A549 (cell line): ENCODE data around the gene HMGCLL1. TPM values are rescaled to one million over a fixed set of nuclear protein-coding genes. Genes with fewer than 3 reads are reported as not detected.

ENCODE experiments used
- ATAC-seq, 2 experiments: fragments of 200-7000 bp in 1 of 2; fragments of >200 bp in 1 of 2; cut with Nextera tagmentation in 1 of 2; cut with Tn5 transposase in 1 of 2; 3 replicates each; pipeline versions ENCODE4 v1.8.0 to v1.9.1; 2018 to 2020; ENCODE audit warnings: mild to moderate bottlenecking in 1 of 2, moderate library complexity in 1 of 2
- CTCF ChIA-PET: fragments of 300-600 bp; sonication (Branson Sonifier 250); formaldehyde crosslinking; extraction: SDS; loops from one replicate; lab custom pipeline; 2021; ENCODE audit warnings: antibody characterized with exemption, inconsistent platforms; lab: Yijun Ruan, JAX
- POLR2A ChIA-PET: fragments of 350-600 bp; formaldehyde crosslinking; extraction: SDS; loops from one replicate; lab custom pipeline; 2021; ENCODE audit warnings: antibody characterized with exemption, inconsistent platforms; lab: Yijun Ruan, JAX
- DNase-seq, 2 experiments: peaks; one replicate each; pipeline versions ENCODE4 v3.0.0 to v3.0.0-alpha.2; 2011 to 2016; ENCODE audit warnings: low read depth in 1 of 2, low spot score in 1 of 2
- FAIRE-seq: peaks from 2 replicates; lab custom pipeline; 2011; peaks lifted over from hg19 to GRCh38; lab: Jason Lieb, UNC
- H3K27ac ChIP-seq, 2 experiments: fragments of >200 bp; sonication (Bioruptor Twin); formaldehyde crosslinking; 3 replicates each; pipeline ENCODE4 v1.5.1; 2016 to 2017
- H3K4me1 ChIP-seq: fragments of >200 bp; sonication (Bioruptor Twin); formaldehyde crosslinking; 3 replicates; pipeline ENCODE4 v1.6.1; 2016
- H3K4me2 ChIP-seq: fragments of >200 bp; sonication (Bioruptor Twin); formaldehyde crosslinking; 3 replicates; pipeline ENCODE4 v1.6.1; 2016
- H3K4me3 ChIP-seq: fragments of >200 bp; sonication (Bioruptor Twin); formaldehyde crosslinking; 3 replicates; pipeline ENCODE4 v1.5.1; 2016
- H3K9me3 ChIP-seq: fragments of >200 bp; sonication (Bioruptor Twin); formaldehyde crosslinking; 3 replicates; pipeline ENCODE4 v1.6.1; 2016
- CBX2 ChIP-seq: fragments of 200-600 bp; sonication (generic); IDR thresholded peaks from 2 replicates; pipeline ENCODE4 v1.6.1; 2016; ENCODE audit warnings: low read depth, mild to moderate bottlenecking, borderline replicate concordance
- CEBPB ChIP-seq, 2 experiments: fragments of >200 bp in 1 of 2; sonication (Bioruptor Twin) in 1 of 2; formaldehyde crosslinking in 1 of 2; IDR thresholded peaks; 2 replicates each; pipeline ENCODE4 v1.6.1; 2012 to 2016
- CHD4 ChIP-seq: fragments of 200-600 bp; sonication (generic); IDR thresholded peaks from 2 replicates; pipeline ENCODE4 v1.6.1; 2016; ENCODE audit warnings: antibody characterized with exemption, mild to moderate bottlenecking, borderline replicate concordance
- EHMT2 ChIP-seq: fragments of 200-600 bp; sonication (generic); IDR thresholded peaks from 2 replicates; pipeline ENCODE4 v1.6.1; 2016; ENCODE audit warnings: antibody characterized with exemption, low read depth, mild to moderate bottlenecking, moderate library complexity
- EP300 ChIP-seq, 2 experiments: fragments of >200 bp; sonication (Bioruptor Twin); formaldehyde crosslinking; IDR thresholded peaks; 2 replicates in 1 of 2; 3 replicates in 1 of 2; pipeline ENCODE4 v1.6.1; 2016 to 2017
- ESRRA ChIP-seq: fragments of 150-350 bp; IDR thresholded peaks from 2 replicates; pipeline ENCODE4 v1.6.1; 2014; ENCODE audit warnings: mild to moderate bottlenecking, low read length, borderline replicate concordance
- FOXS1 ChIP-seq: fragments of 250-450 bp; sonication (Bioruptor Pico); IDR thresholded peaks from 2 replicates; pipeline ENCODE4 v1.5.0; 2020; ENCODE audit warnings: mild to moderate bottlenecking, moderate library complexity
- GATA3 ChIP-seq: IDR thresholded peaks from 2 replicates; pipeline ENCODE4 v1.6.1; 2012; ENCODE audit warnings: borderline replicate concordance
- HOXB13 ChIP-seq: fragments of 250-450 bp; sonication (Bioruptor Pico); IDR thresholded peaks from 2 replicates; pipeline ENCODE4 v1.5.0; 2020; ENCODE audit warnings: low read depth, mild to moderate bottlenecking, moderate library complexity
- HOXB5 ChIP-seq: fragments of 250-450 bp; sonication (Bioruptor Pico); IDR thresholded peaks from 2 replicates; pipeline ENCODE4 v1.5.0; 2020; ENCODE audit warnings: mild to moderate bottlenecking, moderate library complexity
- JUN ChIP-seq, 2 experiments: fragments of >200 bp; sonication (Bioruptor Twin); formaldehyde crosslinking; IDR thresholded peaks; 2 replicates in 1 of 2; 3 replicates in 1 of 2; pipeline ENCODE4 v1.6.1; 2016 to 2017
- JUNB ChIP-seq: fragments of >200 bp; sonication (Bioruptor Twin); formaldehyde crosslinking; IDR thresholded peaks from 2 replicates; pipeline ENCODE4 v1.6.1; 2016
- NFE2L2 ChIP-seq: fragments of 150-350 bp; conservative IDR thresholded peaks from 2 replicates; pipeline ENCODE4 v1.6.1; 2014; ENCODE audit warnings: low read length
- NPAS2 ChIP-seq: fragments of 250-450 bp; sonication (Bioruptor Pico); IDR thresholded peaks from 2 replicates; pipeline ENCODE4 v1.8.0; 2022; ENCODE audit warnings: mild to moderate bottlenecking, moderate library complexity, borderline replicate concordance
- POLR2A ChIP-seq: IDR thresholded peaks from 2 replicates; pipeline ENCODE4 v1.6.1; 2012; ENCODE audit warnings: mild to moderate bottlenecking, low read length
- RARB ChIP-seq: fragments of 250-450 bp; sonication (Bioruptor Pico); IDR thresholded peaks from 2 replicates; pipeline ENCODE4 v1.8.0; 2021; ENCODE audit warnings: mild to moderate bottlenecking, moderate library complexity
- RCOR1 ChIP-seq: fragments of 150-350 bp; IDR thresholded peaks from 2 replicates; pipeline ENCODE4 v1.6.1; 2014; ENCODE audit warnings: antibody characterized with exemption, low read length, low read depth
- RNF2 ChIP-seq: fragments of 200-600 bp; sonication (generic); IDR thresholded peaks from 2 replicates; pipeline ENCODE4 v1.6.1; 2016; ENCODE audit warnings: low read depth, mild to moderate bottlenecking, antibody characterized with exemption, moderate library complexity, borderline replicate concordance
- SMC3 ChIP-seq: fragments of >200 bp; sonication (Bioruptor Twin); formaldehyde crosslinking; IDR thresholded peaks from 3 replicates; pipeline ENCODE4 v1.6.1; 2018; ENCODE audit warnings: inconsistent platforms
- TFCP2L1 ChIP-seq: fragments of 250-450 bp; sonication (Bioruptor Pico); IDR thresholded peaks from 2 replicates; pipeline ENCODE4 v1.5.0; 2021; ENCODE audit warnings: mild to moderate bottlenecking
- ZFP36 ChIP-seq: fragments of 450-650 bp; IDR thresholded peaks from 2 replicates; pipeline ENCODE4 v1.6.1; 2014; ENCODE audit warnings: borderline replicate concordance; ENCODE audit not compliant: partially characterized antibody
- ZNF302 ChIP-seq: fragments of 250-450 bp; sonication (Bioruptor Pico); IDR thresholded peaks from 2 replicates; pipeline ENCODE4 v1.9.0; 2021; ENCODE audit warnings: inconsistent platforms, mild to moderate bottlenecking, moderate library complexity
- ZSCAN20 ChIP-seq: fragments of 250-450 bp; sonication (Bioruptor Pico); IDR thresholded peaks from 2 replicates; pipeline ENCODE4 v1.8.0; 2022; ENCODE audit warnings: mild to moderate bottlenecking, moderate library complexity
- WGBS: methylation state at CpG from one replicate; pipeline ENCODE4 v1.1.6; 2017; ENCODE audit errors: missing lambda C conversion rate; 5-methylcytosine and 5-hydroxymethylcytosine counted together
- polyA plus RNA-seq, 4 experiments: library from polyadenylated mRNA; depleted of rRNA in 3 of 4; stranded (reverse); fragments of >200 nt; fragmentation: RNase III in 1 of 4; extraction: RNeasy Plus Mini Kit Qiagen cat#74134 plus additional on column Dnase treatment in 1 of 4; gene quantifications; 2 replicates in 3 of 4; 3 replicates in 1 of 4; pipeline ENCODE4 v1.2.3, GENCODE V29; 2011 to 2017
- TF ChIP-seq, protein P1 (sequence below): fragments of >200 bp; sonication (Bioruptor Twin); formaldehyde crosslinking; IDR thresholded peaks from 3 replicates; pipeline ENCODE4 v1.6.1; 2016
- TF ChIP-seq, protein P2 (sequence below): fragments of 200-600 bp; sonication (generic); IDR thresholded peaks from 2 replicates; pipeline ENCODE4 v1.6.1; 2016; ENCODE audit warnings: antibody characterized with exemption, mild to moderate bottlenecking, moderate library complexity
- TF ChIP-seq, protein P3 (sequence below): IDR thresholded peaks from 2 replicates; pipeline ENCODE4 v1.6.1; 2012
- TF ChIP-seq, protein P4 (sequence below): fragments of >200 bp; sonication (Bioruptor Twin); formaldehyde crosslinking; IDR thresholded peaks from 2 replicates; pipeline ENCODE4 v1.6.1; 2016
- TF ChIP-seq, protein P5 (sequence below): IDR thresholded peaks from 2 replicates; pipeline ENCODE4 v1.6.1; 2012
- TF ChIP-seq, protein P6 (sequence below): fragments of 450-650 bp; IDR thresholded peaks from 2 replicates; pipeline ENCODE4 v1.6.1; 2014; ENCODE audit warnings: antibody characterized with exemption

Gene HMGCLL1
- polyA plus RNA-seq, 2 of the 4 experiments (the other 2 are of a cell fraction): 0.28 to 0.78 TPM

DNA sequence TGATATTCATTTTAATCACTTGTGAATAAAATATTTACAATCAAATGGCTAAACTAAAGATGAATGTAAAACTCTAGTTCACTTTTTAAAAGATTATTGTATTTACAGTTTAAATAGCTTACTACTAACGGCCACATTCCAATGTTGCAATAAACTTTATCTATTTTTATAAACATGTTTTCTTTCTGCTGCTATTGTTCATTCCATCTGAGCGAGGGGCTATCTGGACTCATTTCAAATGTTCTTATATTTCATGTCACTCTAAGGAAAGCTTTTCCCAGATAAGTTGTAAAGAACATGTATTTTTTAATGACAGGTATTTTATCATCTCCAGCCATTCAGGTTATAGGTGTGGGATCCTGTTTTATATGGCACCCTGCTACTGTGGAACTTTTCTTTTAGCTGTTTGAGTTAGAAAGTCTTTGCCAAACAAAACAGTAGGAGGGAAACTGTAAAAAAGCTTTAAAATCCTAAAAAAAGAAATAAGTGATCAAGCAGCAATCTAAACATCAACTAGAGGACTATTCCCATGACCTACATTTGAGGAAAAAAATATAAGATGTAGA lies 42.5 kb downstream of the HMGCLL1 start:
- Histone ChIP-seq H3K9me3 (no peaks in the 10 kb centered on the region), H3K4me3 (no peak overlapping the region), H3K4me1 (no peaks in the 10 kb centered on the region), H3K4me2 (no peak overlapping the region), H3K27ac (no peak overlapping the region)
- no peak for TF ChIP-seq JUN (IDR thresholded peaks at IDR 0.05)
- 28% methylated on average over 2 of the region's 2 CpGs for WGBS
- no peak for DNase-seq
- ChIA-PET POLR2A (no interaction called here), CTCF (interaction anchor here (1.3 kb wide), 1 partner anchor 91 kb away, joined by 3 read pairs; no protein-coding TSS in a partner anchor)
- FAIRE-seq: no peak
- no peak for ATAC-seq

DNA sequence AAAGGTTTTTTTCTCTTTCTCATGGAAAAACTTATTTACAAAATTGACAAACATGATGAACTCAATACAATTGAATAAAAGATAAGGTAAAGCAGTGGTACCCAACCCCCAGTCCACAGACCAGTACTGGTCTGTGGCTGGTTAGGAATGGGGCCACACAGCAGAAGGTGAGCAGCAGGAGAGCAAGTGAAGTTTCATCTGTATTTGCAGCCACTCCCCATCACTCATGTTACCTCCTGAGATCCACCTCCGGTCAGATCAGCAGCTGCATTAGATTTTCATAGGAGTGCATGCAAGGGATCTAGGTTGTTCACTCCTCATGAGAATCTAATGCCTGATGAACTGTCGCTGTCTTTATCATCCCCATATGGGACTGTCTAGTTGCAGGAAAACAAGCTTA lies 47.5 kb downstream of the HMGCLL1 start:
- no peak overlapping the region for H3K4me3 ChIP-seq
- WGBS: 78% methylated on average over 2 of the region's 2 CpGs
- no peak overlapping the region for H3K4me2 ChIP-seq
- H3K9me3 ChIP-seq: no peaks in the 10 kb centered on the region
- CTCF ChIA-PET: no interaction called here
- H3K27ac ChIP-seq: no peak overlapping the region
- POLR2A ChIA-PET: no interaction called here
- H3K4me1 ChIP-seq: no peaks in the 10 kb centered on the region
- TF ChIP-seq CHD4 (no peak), EP300 (IDR thresholded peaks at IDR 0.05) (no peak), CEBPB (IDR thresholded peaks at IDR 0.05) (no peak), TFCP2L1 (CRISPR knock-in tag) (no peak), RNF2 (no peak), POLR2A (no peak), GATA3 (no peak), ESRRA (no peak), RARB (CRISPR knock-in tag) (no peak), ZFP36 (no peak), NFE2L2 (no peak), NPAS2 (CRISPR knock-in tag) (no peak), JUNB (no peak), HOXB13 (CRISPR knock-in tag) (no peak)
- TF ChIP-seq, protein P1, sequence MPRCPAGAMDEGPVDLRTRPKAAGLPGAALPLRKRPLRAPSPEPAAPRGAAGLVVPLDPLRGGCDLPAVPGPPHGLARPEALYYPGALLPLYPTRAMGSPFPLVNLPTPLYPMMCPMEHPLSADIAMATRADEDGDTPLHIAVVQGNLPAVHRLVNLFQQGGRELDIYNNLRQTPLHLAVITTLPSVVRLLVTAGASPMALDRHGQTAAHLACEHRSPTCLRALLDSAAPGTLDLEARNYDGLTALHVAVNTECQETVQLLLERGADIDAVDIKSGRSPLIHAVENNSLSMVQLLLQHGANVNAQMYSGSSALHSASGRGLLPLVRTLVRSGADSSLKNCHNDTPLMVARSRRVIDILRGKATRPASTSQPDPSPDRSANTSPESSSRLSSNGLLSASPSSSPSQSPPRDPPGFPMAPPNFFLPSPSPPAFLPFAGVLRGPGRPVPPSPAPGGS: no peak
- TF ChIP-seq, protein P2, sequence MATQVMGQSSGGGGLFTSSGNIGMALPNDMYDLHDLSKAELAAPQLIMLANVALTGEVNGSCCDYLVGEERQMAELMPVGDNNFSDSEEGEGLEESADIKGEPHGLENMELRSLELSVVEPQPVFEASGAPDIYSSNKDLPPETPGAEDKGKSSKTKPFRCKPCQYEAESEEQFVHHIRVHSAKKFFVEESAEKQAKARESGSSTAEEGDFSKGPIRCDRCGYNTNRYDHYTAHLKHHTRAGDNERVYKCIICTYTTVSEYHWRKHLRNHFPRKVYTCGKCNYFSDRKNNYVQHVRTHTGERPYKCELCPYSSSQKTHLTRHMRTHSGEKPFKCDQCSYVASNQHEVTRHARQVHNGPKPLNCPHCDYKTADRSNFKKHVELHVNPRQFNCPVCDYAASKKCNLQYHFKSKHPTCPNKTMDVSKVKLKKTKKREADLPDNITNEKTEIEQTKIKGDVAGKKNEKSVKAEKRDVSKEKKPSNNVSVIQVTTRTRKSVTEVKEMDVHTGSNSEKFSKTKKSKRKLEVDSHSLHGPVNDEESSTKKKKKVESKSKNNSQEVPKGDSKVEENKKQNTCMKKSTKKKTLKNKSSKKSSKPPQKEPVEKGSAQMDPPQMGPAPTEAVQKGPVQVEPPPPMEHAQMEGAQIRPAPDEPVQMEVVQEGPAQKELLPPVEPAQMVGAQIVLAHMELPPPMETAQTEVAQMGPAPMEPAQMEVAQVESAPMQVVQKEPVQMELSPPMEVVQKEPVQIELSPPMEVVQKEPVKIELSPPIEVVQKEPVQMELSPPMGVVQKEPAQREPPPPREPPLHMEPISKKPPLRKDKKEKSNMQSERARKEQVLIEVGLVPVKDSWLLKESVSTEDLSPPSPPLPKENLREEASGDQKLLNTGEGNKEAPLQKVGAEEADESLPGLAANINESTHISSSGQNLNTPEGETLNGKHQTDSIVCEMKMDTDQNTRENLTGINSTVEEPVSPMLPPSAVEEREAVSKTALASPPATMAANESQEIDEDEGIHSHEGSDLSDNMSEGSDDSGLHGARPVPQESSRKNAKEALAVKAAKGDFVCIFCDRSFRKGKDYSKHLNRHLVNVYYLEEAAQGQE: no peak
- TF ChIP-seq, protein P3, sequence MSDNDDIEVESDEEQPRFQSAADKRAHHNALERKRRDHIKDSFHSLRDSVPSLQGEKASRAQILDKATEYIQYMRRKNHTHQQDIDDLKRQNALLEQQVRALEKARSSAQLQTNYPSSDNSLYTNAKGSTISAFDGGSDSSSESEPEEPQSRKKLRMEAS: no peak
- TF ChIP-seq, all 56 proteins: peak for 0
- ATAC-seq: no peak
- FAIRE-seq: no peak
- no peak for DNase-seq

DNA sequence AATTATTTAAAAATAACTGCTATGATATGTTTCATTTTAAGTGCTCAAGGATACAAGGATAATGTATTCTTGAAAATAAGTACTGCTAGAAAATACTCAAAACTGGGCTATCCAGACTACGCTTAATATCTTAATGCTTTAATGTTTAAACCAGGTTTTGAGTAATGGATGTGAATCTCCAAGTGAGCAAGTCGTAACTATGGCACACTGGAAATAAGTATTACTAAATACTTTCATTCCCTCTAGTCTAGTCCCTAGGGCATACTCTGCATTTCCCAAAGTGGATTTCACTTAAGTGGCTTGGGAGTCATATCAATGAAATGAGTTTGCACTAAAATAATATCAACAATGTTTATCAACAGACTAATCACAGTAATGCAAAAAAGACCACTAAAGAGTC lies 48.1 kb downstream of the HMGCLL1 start:
- 79% methylated on average over 2 of the region's 2 CpGs for WGBS
- DNase-seq: no peak
- no peak for FAIRE-seq
- no peak for ATAC-seq
- CTCF ChIA-PET: no interaction called here
- H3K4me1 ChIP-seq: no peaks in the 10 kb centered on the region
- H3K4me2 ChIP-seq: no peak overlapping the region
- H3K27ac ChIP-seq: no peak overlapping the region
- H3K4me3 ChIP-seq: no peak overlapping the region
- H3K9me3 ChIP-seq: no peaks in the 10 kb centered on the region
- POLR2A ChIA-PET: no interaction called here
- TF ChIP-seq RNF2 (no peak), CBX2 (no peak), RCOR1 (no peak), ZNF302 (CRISPR knock-in tag) (no peak), CHD4 (no peak), FOXS1 (CRISPR knock-in tag) (no peak), EP300 (IDR thresholded peaks at IDR 0.05) (no peak), EHMT2 (no peak), GATA3 (no peak), SMC3 (no peak), ZSCAN20 (no peak), HOXB5 (CRISPR knock-in tag) (no peak)
- TF ChIP-seq, protein P3: no peak
- TF ChIP-seq, protein P4, sequence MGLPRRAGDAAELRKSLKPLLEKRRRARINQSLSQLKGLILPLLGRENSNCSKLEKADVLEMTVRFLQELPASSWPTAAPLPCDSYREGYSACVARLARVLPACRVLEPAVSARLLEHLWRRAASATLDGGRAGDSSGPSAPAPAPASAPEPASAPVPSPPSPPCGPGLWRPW: no peak
- TF ChIP-seq, protein P5, sequence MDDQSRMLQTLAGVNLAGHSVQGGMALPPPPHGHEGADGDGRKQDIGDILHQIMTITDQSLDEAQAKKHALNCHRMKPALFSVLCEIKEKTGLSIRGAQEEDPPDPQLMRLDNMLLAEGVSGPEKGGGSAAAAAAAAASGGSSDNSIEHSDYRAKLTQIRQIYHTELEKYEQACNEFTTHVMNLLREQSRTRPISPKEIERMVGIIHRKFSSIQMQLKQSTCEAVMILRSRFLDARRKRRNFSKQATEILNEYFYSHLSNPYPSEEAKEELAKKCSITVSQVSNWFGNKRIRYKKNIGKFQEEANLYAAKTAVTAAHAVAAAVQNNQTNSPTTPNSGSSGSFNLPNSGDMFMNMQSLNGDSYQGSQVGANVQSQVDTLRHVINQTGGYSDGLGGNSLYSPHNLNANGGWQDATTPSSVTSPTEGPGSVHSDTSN: no peak
- TF ChIP-seq, protein P6, sequence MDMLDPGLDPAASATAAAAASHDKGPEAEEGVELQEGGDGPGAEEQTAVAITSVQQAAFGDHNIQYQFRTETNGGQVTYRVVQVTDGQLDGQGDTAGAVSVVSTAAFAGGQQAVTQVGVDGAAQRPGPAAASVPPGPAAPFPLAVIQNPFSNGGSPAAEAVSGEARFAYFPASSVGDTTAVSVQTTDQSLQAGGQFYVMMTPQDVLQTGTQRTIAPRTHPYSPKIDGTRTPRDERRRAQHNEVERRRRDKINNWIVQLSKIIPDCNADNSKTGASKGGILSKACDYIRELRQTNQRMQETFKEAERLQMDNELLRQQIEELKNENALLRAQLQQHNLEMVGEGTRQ: no peak
